Measurements from ENCODE around the gene PHRF1. TPM values are rescaled to one million over a fixed set of nuclear protein-coding genes. Genes with fewer than 3 reads are reported as not detected.

PHRF1 gene
- total RNA-seq, 1 donor from 2014 or later = 21.1 TPM

- FAIRE-seq = no peak
- peak; percentile 56 for DNase-seq (ENCODE audit: low read depth)
- no peak for TF ChIP-seq CTCF (IDR thresholded peaks at IDR 0.05; ENCODE audit: insufficient read depth, low read length, severe bottlenecking)
- Histone ChIP-seq H3K4me3 (ENCODE audit: low read depth, low read length) (no peak overlapping the region), H3K27me3 (ENCODE audit: control insufficient read depth, insufficient read depth, low read length) (no peaks in the 10 kb centered on the region), H3K36me3 (ENCODE audit: control insufficient read depth, insufficient read depth, low read length) (peaks cover 26% of the 10 kb centered on the region)
Measured at GRCh38 chr11:563812-564578, 12.3 kb upstream of the PHRF1 start.

GRCh38 chr11:565921-566509 is 10.3 kb upstream of the PHRF1 start:
- FAIRE-seq = no peak
- peaks cover 26% of the 10 kb centered on the region for H3K36me3 ChIP-seq (ENCODE audit: control insufficient read depth, insufficient read depth, low read length)

GRCh38 chr11:567011-567628 is 9.2 kb upstream of the PHRF1 start:
- H3K27me3 ChIP-seq (ENCODE audit: control insufficient read depth, insufficient read depth, low read length) = no peaks in the 10 kb centered on the region
- peaks cover 23% of the 10 kb centered on the region for H3K36me3 ChIP-seq (ENCODE audit: control insufficient read depth, insufficient read depth, low read length)
- no peak for TF ChIP-seq CTCF (IDR thresholded peaks at IDR 0.05; ENCODE audit: insufficient read depth, low read length, severe bottlenecking)
- FAIRE-seq (peak; percentile 52), DNase-seq (ENCODE audit: low read depth) (no peak)
- H3K4me3 ChIP-seq (ENCODE audit: low read depth, low read length) = peak overlapping the region; percentile 99

More at GRCh38 chr11:565921-566509, 10.3 kb upstream of the PHRF1 start:
- DNase-seq (ENCODE audit: low read depth) = no peak
- TF ChIP-seq CTCF (IDR thresholded peaks at IDR 0.05; ENCODE audit: insufficient read depth, low read length, severe bottlenecking) = peak; percentile 10
- Histone ChIP-seq H3K4me3 (ENCODE audit: low read depth, low read length) (no peak overlapping the region), H3K27me3 (ENCODE audit: control insufficient read depth, insufficient read depth, low read length) (no peaks in the 10 kb centered on the region)

GRCh38 chr11:567629-568292 is 8.5 kb upstream of the PHRF1 start:
- FAIRE-seq (no peak), DNase-seq (ENCODE audit: low read depth) (no peak)

More at GRCh38 chr11:567629-568292, 8.5 kb upstream of the PHRF1 start:
- Histone ChIP-seq H3K27me3 (ENCODE audit: control insufficient read depth, insufficient read depth, low read length) (no peaks in the 10 kb centered on the region), H3K4me3 (ENCODE audit: low read depth, low read length) (peak overlapping the region; percentile 99), H3K36me3 (ENCODE audit: control insufficient read depth, insufficient read depth, low read length) (peaks cover 19% of the 10 kb centered on the region)
- no peak for TF ChIP-seq CTCF (IDR thresholded peaks at IDR 0.05; ENCODE audit: insufficient read depth, low read length, severe bottlenecking)
